Gastrocnemius medialis (tissue), 4 donors: ENCODE data around the gene PCNX3.

Experiments
- CTCF ChIP-seq, 5 experiments: fragments of 450-650 bp in 3 of 5; fragments of 200-600 bp in 2 of 5; sonication (generic) in 2 of 5; IDR thresholded peaks in 4 of 5; conservative IDR thresholded peaks in 1 of 5; 1 replicate in 4 of 5; 2 replicates in 1 of 5; pipeline ENCODE4 v1.5.1; 2016 to 2019; ENCODE audit warnings: antibody characterized with exemption in 5 of 5, mild to moderate bottlenecking in 3 of 5, moderate library complexity in 3 of 5
- POLR2A ChIP-seq, 2 donors: fragments of 450-650 bp; IDR thresholded peaks; one replicate each; pipeline ENCODE4 v1.6.1; 2017; ENCODE audit warnings: antibody characterized with exemption in 2 of 2, mild to moderate bottlenecking in 2 of 2, moderate library complexity in 2 of 2

GRCh38 chr11:65578134-65578533, 37.4 kb upstream of the PCNX3 start:
- TF ChIP-seq CTCF (IDR thresholded peaks at IDR 0.05 in 4 of 5, conservative IDR thresholded peaks at IDR 0.05 in 1 of 5) = no peak
- TF ChIP-seq POLR2A (IDR thresholded peaks at IDR 0.05) = no peak
